ENCODE measurements around the gene TMC7. TPM values are rescaled to one million over a fixed set of nuclear protein-coding genes. Genes with fewer than 3 reads are reported as not detected.

Gene TMC7
- total and polyA plus RNA-seq, 9 donors, result 0.15 to 1.1 (median 0.35) TPM; not detected in 1

GRCh38 chr16:19083670-19084069 is 99.9 kb downstream of the TMC7 start:
- intact Hi-C loops (cut with DNase I), result loop anchor here in 2 of 4 donors (10.0 kb wide), 1 partner anchor 421 kb away; no protein-coding TSS in a partner anchor

GRCh38 chr16:19084139-19084538 is 100.4 kb downstream of the TMC7 start:
- DNase-seq, result no peak
- no peak overlapping the region for H3K27ac ChIP-seq
- 61 to 70% (median 65%) methylated on average over 3 of the region's 3 CpGs for WGBS, 3 donors
- H3K9me3 ChIP-seq, result no peaks in the 10 kb centered on the region
- H3K4me3 ChIP-seq, result no peak overlapping the region
- no peaks in the 10 kb centered on the region for H3K36me3 ChIP-seq
- H3K27me3 ChIP-seq, result no peaks in the 10 kb centered on the region
- no peaks in the 10 kb centered on the region for H3K4me1 ChIP-seq (ENCODE audit: insufficient read depth)
- TF ChIP-seq POLR2A (IDR thresholded peaks at IDR 0.05) (no peak), EP300 (IDR thresholded peaks at IDR 0.05) (no peak), CTCF (IDR thresholded peaks at IDR 0.05) (no peak)
- intact Hi-C loops (cut with DNase I), result loop anchor here in 2 of 4 donors (10.0 kb wide), 1 partner anchor 421 kb away; no protein-coding TSS in a partner anchor

More at GRCh38 chr16:19083670-19084069, 99.9 kb downstream of the TMC7 start:
- H3K4me1 ChIP-seq (ENCODE audit: insufficient read depth), result no peaks in the 10 kb centered on the region
- H3K36me3 ChIP-seq, result no peaks in the 10 kb centered on the region
- H3K27me3 ChIP-seq, result no peaks in the 10 kb centered on the region
- H3K9me3 ChIP-seq, result no peaks in the 10 kb centered on the region
- 52 to 74% (median 58%) methylated on average over 1 of the region's 1 CpG for WGBS, 3 donors
- no peak overlapping the region for H3K27ac ChIP-seq
- DNase-seq, result no peak
- H3K4me3 ChIP-seq, result no peak overlapping the region
- TF ChIP-seq POLR2A (IDR thresholded peaks at IDR 0.05) (no peak), EP300 (IDR thresholded peaks at IDR 0.05) (no peak), CTCF (IDR thresholded peaks at IDR 0.05) (no peak)

- WGBS, 3 donors, result 83 to 91% (median 84%) methylated on average over 5 of the region's 5 CpGs
- Histone ChIP-seq H3K9me3 (no peaks in the 10 kb centered on the region), H3K27ac (no peak overlapping the region), H3K4me3 (no peak overlapping the region), H3K27me3 (no peaks in the 10 kb centered on the region), H3K36me3 (no peaks in the 10 kb centered on the region), H3K4me1 (ENCODE audit: insufficient read depth) (no peaks in the 10 kb centered on the region)
- intact Hi-C loops (cut with DNase I), result loop anchor here (5.0 to 10.0 kb wide), 4 partner anchors 287 to 420 kb away; no protein-coding TSS in a partner anchor
- TF ChIP-seq CTCF (IDR thresholded peaks at IDR 0.05) (no peak), EP300 (IDR thresholded peaks at IDR 0.05) (no peak), POLR2A (IDR thresholded peaks at IDR 0.05) (no peak)
- DNase-seq, result no peak
These were observed 101.1 kb downstream of the TMC7 start for GRCh38 chr16:19084879-19085278.

- WGBS, 3 donors, result 24 to 34% (median 32%) methylated on average over 8 of the region's 8 CpGs
These were observed 102.0 kb downstream of the TMC7 start for GRCh38 chr16:19085679-19086200.

More at GRCh38 chr16:19085679-19086200, 102.0 kb downstream of the TMC7 start:
- intact Hi-C loops (cut with DNase I), result loop anchor here (5.0 to 10.0 kb wide), 4 partner anchors 287 to 419 kb away; no protein-coding TSS in a partner anchor
- Histone ChIP-seq H3K27ac (no peak overlapping the region), H3K36me3 (no peaks in the 10 kb centered on the region), H3K4me1 (ENCODE audit: insufficient read depth) (no peaks in the 10 kb centered on the region), H3K4me3 (no peak overlapping the region), H3K9me3 (no peaks in the 10 kb centered on the region), H3K27me3 (no peaks in the 10 kb centered on the region)
- TF ChIP-seq CTCF (IDR thresholded peaks at IDR 0.05) (no peak), EP300 (IDR thresholded peaks at IDR 0.05) (no peak), POLR2A (IDR thresholded peaks at IDR 0.05) (no peak)
- DNase-seq, result no peak

Measured in ovary (tissue), 9 donors.